GM13977 (cell line): ENCODE results near the gene PRSS12.

Experiments
- DNase-seq: peaks from one replicate; pipeline ENCODE4 v3.0.0; 2012; ENCODE audit warnings: low spot score
- CTCF ChIP-seq: IDR thresholded peaks from 2 replicates; pipeline ENCODE4 v1.5.1; 2012; ENCODE audit warnings: mild to moderate bottlenecking, control low read depth; ENCODE audit not compliant: insufficient read depth; ENCODE audit errors: extremely low read depth, missing control alignments
- in situ Hi-C: fragments of 300-500 bp; cut with MboI; formaldehyde crosslinking; loops from one replicate; pipeline ENCODE4 v1.12.0; 2022; ENCODE audit warnings: low sequenced_read_pairs, low pct_unique_long_range_greater_than_20kb, mixed read lengths, inconsistent platforms; ENCODE audit not compliant: unreplicated experiment

Gene PRSS12

DNA sequence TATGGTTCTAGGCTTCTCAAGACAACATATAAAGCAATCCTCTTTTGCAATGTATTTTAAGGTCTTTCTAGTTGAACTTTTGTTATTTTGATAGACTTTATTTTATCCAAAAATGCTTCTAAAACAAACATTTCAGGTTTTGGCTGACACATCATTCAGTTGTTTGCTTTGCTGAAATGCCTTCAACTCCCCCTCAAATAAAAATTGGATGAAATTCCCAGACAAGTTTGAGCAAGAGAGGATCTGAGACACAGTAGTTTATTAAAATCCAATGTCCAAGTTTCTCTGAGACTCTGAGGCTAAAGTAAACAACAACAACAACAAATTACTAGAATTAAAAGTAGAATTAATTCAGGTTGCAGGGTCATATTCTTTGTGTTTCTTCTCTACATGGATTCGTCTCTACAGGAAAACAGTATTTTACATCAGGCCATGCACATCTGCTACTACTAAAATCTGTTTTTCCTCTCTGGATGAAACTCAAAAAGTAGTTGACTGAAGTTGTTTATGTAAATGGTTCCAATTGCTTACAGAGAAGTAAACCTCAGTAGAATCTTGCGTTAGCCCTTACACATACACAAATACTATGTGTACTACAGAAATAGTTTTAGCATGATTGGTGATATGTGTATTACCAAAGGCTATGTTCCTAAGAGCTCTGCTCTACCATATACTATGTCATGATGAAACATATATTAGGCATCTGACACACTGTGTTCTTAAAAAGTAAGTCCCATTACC, 64.9 kb downstream of the PRSS12 start:
- TF ChIP-seq CTCF, result no peak
- in situ Hi-C loops, result no loop called here

GRCh38 chr4:118286685-118287084, 66.1 kb downstream of the PRSS12 start:
- no peak for TF ChIP-seq CTCF
- in situ Hi-C loops, result no loop called here
- DNase-seq, result no peak

More for the DNA sequence above, 64.9 kb downstream of the PRSS12 start:
- no peak for DNase-seq

DNA sequence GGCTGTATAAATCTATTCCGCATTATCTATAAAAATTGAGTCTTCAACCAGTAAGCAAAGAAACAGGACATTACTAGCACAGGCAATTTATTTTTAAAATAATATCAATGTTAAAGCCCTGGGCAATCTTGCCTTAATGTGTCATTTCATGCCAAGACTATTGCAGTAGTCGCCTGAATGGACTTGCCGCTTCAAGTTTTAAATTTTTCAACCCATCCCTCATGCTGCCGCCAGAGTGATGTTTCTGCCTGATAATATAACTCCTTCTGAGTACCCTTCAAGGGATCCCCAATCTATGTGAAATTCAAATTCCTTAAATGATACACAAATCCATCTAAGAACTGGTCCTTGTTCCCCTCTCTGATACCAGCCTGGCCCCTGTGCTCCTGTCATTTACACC, 66.9 kb downstream of the PRSS12 start:
- in situ Hi-C loops, result no loop called here
- TF ChIP-seq CTCF, result no peak
- no peak for DNase-seq

DNA sequence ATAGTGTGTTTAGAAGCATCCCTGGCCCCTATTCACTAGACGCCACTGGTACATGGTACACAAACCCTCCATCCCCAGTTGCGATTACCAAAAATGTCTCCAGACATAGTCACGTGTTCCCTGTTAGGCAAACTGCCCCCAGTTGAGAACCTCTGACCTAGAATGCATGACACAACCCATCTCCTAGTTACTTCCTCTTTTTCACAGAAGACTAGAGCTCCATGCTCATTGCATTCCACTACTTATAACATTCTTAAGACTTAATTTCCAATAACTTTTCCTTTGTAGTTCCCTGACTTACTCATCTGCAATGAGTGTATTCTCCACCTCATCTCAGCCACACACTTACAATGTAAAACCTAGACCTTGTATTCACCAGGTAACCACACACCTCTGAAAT, 68.6 kb downstream of the PRSS12 start:
- no peak for TF ChIP-seq CTCF
- DNase-seq, result no peak
- in situ Hi-C loops, result no loop called here

DNA sequence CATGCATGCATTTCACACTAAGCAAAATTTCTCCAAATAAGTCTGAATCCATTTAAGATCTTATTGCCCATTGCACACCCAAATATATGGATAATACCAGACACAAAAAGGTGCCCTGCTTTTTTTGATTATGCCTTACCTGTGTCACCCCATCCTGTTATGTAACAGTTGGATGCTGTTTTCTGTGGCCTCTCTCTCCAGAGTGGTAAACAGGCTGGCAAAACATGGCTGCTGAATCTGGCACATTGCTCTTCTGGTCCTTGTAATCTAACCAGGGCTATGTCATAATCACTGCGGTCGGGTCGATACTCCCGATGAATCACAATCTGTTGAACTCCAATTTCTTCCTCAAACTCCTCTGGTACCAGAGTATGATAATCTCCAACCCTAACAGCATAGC, 70.1 kb downstream of the PRSS12 start:
- in situ Hi-C loops, result no loop called here

DNA sequence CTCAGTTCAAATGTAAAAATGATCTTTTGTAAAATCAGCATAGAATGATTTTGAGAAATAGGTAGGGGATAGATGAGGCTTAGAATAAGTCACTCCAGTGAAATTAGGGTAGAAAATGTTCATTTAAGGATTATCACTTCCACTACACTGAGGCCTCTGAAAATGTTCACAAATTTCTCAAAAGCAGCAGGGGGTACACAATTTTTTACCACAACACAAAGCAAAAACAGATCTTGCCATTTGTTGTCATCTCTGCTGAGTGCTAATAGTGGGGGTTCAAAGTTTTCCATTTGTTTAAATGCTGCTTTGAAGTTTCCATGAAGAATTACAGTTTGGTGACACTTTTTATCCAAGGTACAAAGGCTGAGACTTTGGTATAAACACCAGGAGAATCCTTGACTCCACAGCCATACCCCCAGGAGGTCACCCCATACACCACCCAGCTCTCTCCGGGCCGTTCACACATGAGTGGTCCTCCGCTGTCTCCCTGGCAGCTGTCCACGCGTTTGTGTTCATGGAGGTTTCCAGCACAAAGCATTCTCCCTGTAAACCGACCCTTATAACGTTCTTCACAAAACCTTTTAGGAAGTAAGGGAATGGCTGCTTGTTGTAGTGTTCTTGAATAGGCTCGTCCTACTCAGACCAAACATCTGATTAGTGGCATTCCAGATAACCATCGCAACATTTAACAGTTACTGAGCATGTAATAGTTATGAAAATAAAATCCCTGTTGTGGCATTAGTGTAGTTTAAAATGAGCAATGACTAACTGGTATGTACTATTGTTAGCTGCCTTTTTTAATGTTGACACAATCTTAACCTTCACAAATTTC, 71.0 kb downstream of the PRSS12 start:
- no peak for TF ChIP-seq CTCF
- DNase-seq, result no peak
- in situ Hi-C loops, result no loop called here

More for the DNA sequence above, 70.1 kb downstream of the PRSS12 start:
- TF ChIP-seq CTCF, result no peak
- DNase-seq, result no peak
